Right lobe of liver (tissue), 6 donors: ENCODE data around the gene INS. TPM values are rescaled to one million over a fixed set of nuclear protein-coding genes. Genes with fewer than 3 reads are reported as not detected.

ENCODE experiments used
- ATAC-seq, 4 donors: fragments of 200-7000 bp; cut with Tn5 transposase; one replicate each; pipeline ENCODE4 v1.9.1; 2020; ENCODE audit warnings: mild to moderate bottlenecking in 4 of 4, moderate library complexity in 4 of 4
- DNase-seq, 3 donors: peaks; one replicate each; pipeline ENCODE4 v3.0.0-alpha.2; 2020
- H3K27ac ChIP-seq, 3 donors: fragments of 200-600 bp; one replicate each; pipeline ENCODE4 v1.8.0; 2022
- H3K27me3 ChIP-seq, 2 donors: fragments of 200-600 bp; one replicate each; pipeline ENCODE4 v1.8.0; 2022
- H3K36me3 ChIP-seq, 4 donors: fragments of 200-600 bp; sonication (generic) in 1 of 4; one replicate each; pipeline versions ENCODE4 v1.5.1 to v1.8.0; 2017 to 2022; ENCODE audit warnings: control low read depth in 1 of 4
- H3K4me1 ChIP-seq, 4 donors: fragments of 200-600 bp; sonication (generic) in 1 of 4; one replicate each; pipeline versions ENCODE4 v1.5.1 to v1.8.0; 2017 to 2022; ENCODE audit warnings: control low read depth in 1 of 4
- H3K4me3 ChIP-seq, 3 donors: fragments of 200-600 bp; one replicate each; pipeline ENCODE4 v1.8.0; 2022
- H3K9me3 ChIP-seq, 4 donors: fragments of 200-600 bp; sonication (generic) in 1 of 4; one replicate each; pipeline versions ENCODE4 v1.5.1 to v1.8.0; 2017 to 2022; ENCODE audit warnings: control low read depth in 1 of 4
- POLR2A ChIP-seq: fragments of 450-650 bp; IDR thresholded peaks from one replicate; pipeline ENCODE4 v1.6.1; 2017; ENCODE audit warnings: antibody characterized with exemption, mild to moderate bottlenecking
- WGBS: methylation state at CpG from one replicate; pipeline ENCODE4 v1.1.6; 2018; ENCODE audit warnings: low coverage, low lambda C conversion rate; ENCODE audit not compliant: insufficient coverage; ENCODE audit errors: missing lambda C conversion rate; 5-methylcytosine and 5-hydroxymethylcytosine counted together
- intact Hi-C, 2 donors: fragments of 100-400 bp; cut with DNase I; formaldehyde crosslinking; loops; one replicate each; pipeline versions ENCODE4 v1.11.2 to v1.14.1; 2022
- total RNA-seq, 6 experiments: library from RNA; depleted of rRNA in 2 of 6; stranded (reverse); fragments of >200 nt in 2 of 6; fragmentation: NEBNext Ultra II Directional in 3 of 6; extraction: Animal tissue kit (Norgen Biotek cat#: 25700) in 3 of 6; gene quantifications; one replicate each; pipeline versions ENCODE4 v1.1.0 to v1.2.4, GENCODE V29; 2016 to 2023
- TF ChIP-seq, protein P1 (sequence below), 4 donors: fragments of 200-600 bp in 3 of 4; fragments of 450-650 bp in 1 of 4; IDR thresholded peaks; one replicate each; pipeline versions ENCODE4 v1.5.1 to v1.8.0; 2016 to 2022; ENCODE audit warnings: antibody characterized with exemption in 4 of 4, mild to moderate bottlenecking in 2 of 4
- donor health status: DM: no; HTN: yes; CAD: no.
- donor health status: DM: no; HTN: no; CAD: no.
- donor health status: DM: no; HTN: no; CAD: no.
- donor health status: DM: no; HTN: yes; CAD: no.
- donor health status: DM: no; HTN: yes; CAD: no.

INS gene
- total RNA-seq, 6 experiments from 2014 or later: not detected

DNA sequence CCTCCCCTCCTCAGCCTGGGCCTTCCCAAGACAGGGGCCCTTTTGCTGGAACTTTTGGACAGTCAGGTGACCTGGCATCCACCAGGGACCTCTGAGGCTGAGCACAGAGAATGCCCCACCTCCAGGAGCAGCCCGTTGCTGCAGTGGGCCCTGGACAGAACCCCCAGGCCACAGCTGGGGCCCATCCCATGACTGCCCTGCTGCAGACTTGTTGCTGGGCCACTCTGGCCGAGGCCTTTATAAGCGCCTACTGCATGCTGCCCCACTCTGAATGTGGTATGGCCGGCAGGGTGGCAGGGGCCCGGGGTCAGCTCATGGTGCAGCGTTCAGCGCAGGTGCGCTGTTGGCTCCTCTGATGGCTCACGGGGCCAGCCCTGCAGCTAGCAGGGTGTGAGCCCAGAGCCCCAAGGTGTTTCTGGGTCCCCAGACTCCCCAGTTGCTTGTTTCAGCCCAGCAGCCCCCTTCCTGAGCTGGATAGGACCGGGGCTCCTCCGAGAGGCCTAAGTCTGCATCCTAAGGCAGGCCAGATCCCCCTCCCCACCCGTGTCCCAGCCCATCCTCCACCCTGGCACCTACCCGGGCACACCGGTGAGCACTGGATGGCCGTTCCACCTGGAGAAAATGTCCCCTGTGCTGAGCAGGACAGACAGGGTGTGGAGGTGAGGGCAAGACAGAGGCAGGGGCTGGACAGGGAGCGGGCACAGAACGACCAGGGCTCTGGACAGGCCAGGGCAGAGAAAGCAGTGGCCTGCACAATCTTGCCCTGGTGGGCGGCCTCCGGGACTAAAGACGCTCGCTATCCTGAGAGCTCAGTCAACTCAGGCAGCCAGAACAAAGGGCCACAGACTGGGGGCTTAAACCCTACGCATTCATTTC, 38.7 kb upstream of the INS start:
- no peaks in the 10 kb centered on the region for H3K4me1 ChIP-seq
- no peaks in the 10 kb centered on the region for H3K27me3 ChIP-seq
- peak in 1 of 3 donors; percentile 35 for DNase-seq
- no peak overlapping the region for H3K27ac ChIP-seq
- TF ChIP-seq, protein P1, sequence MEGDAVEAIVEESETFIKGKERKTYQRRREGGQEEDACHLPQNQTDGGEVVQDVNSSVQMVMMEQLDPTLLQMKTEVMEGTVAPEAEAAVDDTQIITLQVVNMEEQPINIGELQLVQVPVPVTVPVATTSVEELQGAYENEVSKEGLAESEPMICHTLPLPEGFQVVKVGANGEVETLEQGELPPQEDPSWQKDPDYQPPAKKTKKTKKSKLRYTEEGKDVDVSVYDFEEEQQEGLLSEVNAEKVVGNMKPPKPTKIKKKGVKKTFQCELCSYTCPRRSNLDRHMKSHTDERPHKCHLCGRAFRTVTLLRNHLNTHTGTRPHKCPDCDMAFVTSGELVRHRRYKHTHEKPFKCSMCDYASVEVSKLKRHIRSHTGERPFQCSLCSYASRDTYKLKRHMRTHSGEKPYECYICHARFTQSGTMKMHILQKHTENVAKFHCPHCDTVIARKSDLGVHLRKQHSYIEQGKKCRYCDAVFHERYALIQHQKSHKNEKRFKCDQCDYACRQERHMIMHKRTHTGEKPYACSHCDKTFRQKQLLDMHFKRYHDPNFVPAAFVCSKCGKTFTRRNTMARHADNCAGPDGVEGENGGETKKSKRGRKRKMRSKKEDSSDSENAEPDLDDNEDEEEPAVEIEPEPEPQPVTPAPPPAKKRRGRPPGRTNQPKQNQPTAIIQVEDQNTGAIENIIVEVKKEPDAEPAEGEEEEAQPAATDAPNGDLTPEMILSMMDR (IDR thresholded peaks at IDR 0.05): no peak
- no peak for TF ChIP-seq POLR2A
- intact Hi-C loops: loop anchor here (5.0 to 10.0 kb wide), 4 partner anchors 98 to 325 kb away; partner anchors contain the start of genes C11orf21 (in 1 of the 2) and TSPAN32 (in 1 of the 2)
- ATAC-seq: no peak
- H3K9me3 ChIP-seq: no peaks in the 10 kb centered on the region
- H3K4me3 ChIP-seq: no peak overlapping the region
- H3K36me3 ChIP-seq: no peaks in the 10 kb centered on the region
- 80% methylated on average over 1 of the region's 22 CpGs for WGBS

DNA sequence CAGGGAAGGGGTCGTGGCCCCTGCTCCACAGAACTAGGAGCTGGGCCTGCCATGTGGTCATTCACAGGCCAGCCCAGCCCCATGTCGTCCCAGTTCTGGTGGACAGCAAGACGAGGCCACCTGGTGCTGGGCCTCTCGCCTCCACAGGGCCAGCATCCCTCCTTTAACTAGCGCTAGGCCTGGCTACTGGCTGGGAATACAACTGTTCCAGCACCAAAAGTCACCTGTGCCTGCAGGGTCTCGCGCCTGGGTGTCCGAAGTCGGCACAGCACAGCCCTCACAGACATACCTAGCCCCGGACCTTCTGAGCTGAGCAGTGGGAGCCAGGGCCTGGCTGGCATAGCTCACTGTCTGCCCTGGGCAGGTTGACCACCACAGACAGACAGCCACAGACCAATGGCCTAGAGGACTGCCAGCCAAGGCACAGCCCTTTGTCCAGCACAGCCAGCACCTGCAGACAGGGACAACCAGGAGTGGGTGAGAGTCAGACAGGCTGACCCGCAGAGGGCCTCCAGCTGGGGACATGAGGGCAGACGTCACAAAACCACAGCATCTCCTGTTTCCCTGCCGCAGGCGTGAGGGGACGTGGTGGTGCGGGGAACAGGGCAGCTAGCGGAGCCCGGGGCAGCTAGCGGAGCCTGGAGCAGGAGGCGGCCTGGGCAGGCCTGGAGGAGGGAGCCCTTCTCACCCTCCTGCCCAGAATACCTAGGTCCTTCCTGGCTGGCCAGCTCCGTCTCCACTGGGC, 37.8 kb upstream of the INS start:
- WGBS: 47% methylated on average over 3 of the region's 21 CpGs
- intact Hi-C loops: loop anchor here (5.0 kb wide), 3 partner anchors 99 to 224 kb away; partner anchors contain the start of genes C11orf21 (in 1 of the 2) and TSPAN32 (in 1 of the 2)
- H3K27me3 ChIP-seq: no peaks in the 10 kb centered on the region
- H3K36me3 ChIP-seq: no peaks in the 10 kb centered on the region
- no peak for ATAC-seq
- H3K27ac ChIP-seq: no peak overlapping the region
- TF ChIP-seq POLR2A: no peak
- TF ChIP-seq, protein P1 (IDR thresholded peaks at IDR 0.05): no peak
- H3K4me1 ChIP-seq: no peaks in the 10 kb centered on the region
- no peak for DNase-seq
- no peaks in the 10 kb centered on the region for H3K9me3 ChIP-seq
- H3K4me3 ChIP-seq: no peak overlapping the region

DNA sequence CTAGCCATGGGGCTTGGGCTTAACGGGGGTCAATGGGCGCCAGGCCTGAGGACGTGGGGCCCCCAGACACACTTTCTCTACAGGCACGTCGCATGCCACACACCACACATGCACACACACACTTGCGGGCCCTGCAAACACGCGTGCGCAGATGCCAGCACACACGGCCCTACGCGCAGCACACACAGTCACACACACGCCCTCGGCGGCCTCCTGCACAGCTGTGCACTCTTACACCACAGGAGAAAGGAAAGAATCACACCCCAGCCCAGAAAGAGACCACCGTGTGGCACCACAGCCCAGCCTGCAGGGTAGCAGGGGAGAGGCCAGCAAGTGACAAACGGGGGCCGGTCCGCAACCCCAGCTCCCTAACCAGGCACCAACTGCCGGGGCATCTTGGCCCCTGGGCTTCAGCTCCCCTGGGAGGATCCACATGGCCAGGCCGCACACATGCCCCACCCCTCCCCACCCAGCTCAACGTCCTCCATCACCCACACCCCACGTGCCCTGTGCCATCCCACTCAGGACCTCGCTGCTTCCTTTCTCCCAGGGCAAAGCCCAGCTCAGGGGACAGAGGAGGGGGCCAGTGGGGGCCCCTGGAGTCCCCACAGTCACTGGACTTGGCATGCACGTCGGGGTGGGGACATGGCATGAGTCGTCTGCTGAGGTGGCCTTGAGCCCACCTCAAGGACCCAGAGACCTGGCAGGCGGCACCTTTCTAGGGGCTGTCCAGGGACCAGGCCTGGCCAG, 36.9 kb upstream of the INS start:
- Histone ChIP-seq H3K27me3 (no peaks in the 10 kb centered on the region), H3K27ac (no peak overlapping the region), H3K4me3 (no peak overlapping the region), H3K9me3 (no peaks in the 10 kb centered on the region), H3K36me3 (no peaks in the 10 kb centered on the region), H3K4me1 (no peaks in the 10 kb centered on the region)
- intact Hi-C loops: loop anchor here (2.0 to 5.0 kb wide), 4 partner anchors 99 to 224 kb away; partner anchors contain the start of genes C11orf21 (in 1 of the 2) and TSPAN32 (in 1 of the 2)
- ATAC-seq: no peak
- no peak for DNase-seq
- TF ChIP-seq POLR2A: no peak
- TF ChIP-seq, protein P1 (IDR thresholded peaks at IDR 0.05): no peak
- WGBS: 33% methylated on average over 1 of the region's 28 CpGs
